ENCODE data around the gene DNAJB13.

GRCh38 chr11:74018331-74019005 is 67.6 kb downstream of the DNAJB13 start:
- TF ChIP-seq EZH2 (IDR thresholded peaks at IDR 0.05; ENCODE audit: borderline replicate concordance, control insufficient read depth, low read depth, low read length) (no peak), POLR2A (IDR thresholded peaks at IDR 0.05; ENCODE audit: low read depth, low read length) (no peak), TCF3 (IDR thresholded peaks at IDR 0.05; ENCODE audit: borderline replicate concordance, insufficient read depth, low read depth, low read length) (no peak), ELK1 (IDR thresholded peaks at IDR 0.05; ENCODE audit: low read depth, low read length) (no peak), YY1 (IDR thresholded peaks at IDR 0.05; ENCODE audit: low read depth, low read length) (no peak), HSF1 (IDR thresholded peaks at IDR 0.05; ENCODE audit: low read depth, low read length) (no peak), CTCF (IDR thresholded peaks at IDR 0.05 in 2 of 3, conservative IDR thresholded peaks at IDR 0.05 in 1 of 3; ENCODE audit: control insufficient read depth in 2 of 3, extremely low read depth in 1 of 3, insufficient read depth in 1 of 3, low read depth in 3 of 3, low read length in 3 of 3) (no peak), FOXK2 (IDR thresholded peaks at IDR 0.05) (no peak), USF2 (IDR thresholded peaks at IDR 0.05; ENCODE audit: borderline replicate concordance, low read depth, low read length) (no peak), NR2C2 (IDR thresholded peaks at IDR 0.05; ENCODE audit: borderline replicate concordance, control insufficient read depth, insufficient read length, low read depth) (no peak), KLF5 (IDR thresholded peaks at IDR 0.05; ENCODE audit: partially characterized antibody) (no peak)

Data from GM12878 (cell line).